GM10248 (cell line): ENCODE results near the gene ARAP2.

Source experiments
- CTCF ChIA-PET: fragments of 300-600 bp; sonication (Branson Sonifier 250); formaldehyde crosslinking; extraction: SDS; loops from one replicate; lab custom pipeline; 2021; ENCODE audit warnings: antibody characterized with exemption; lab: Yijun Ruan, JAX
- POLR2A ChIA-PET: fragments of 350-650 bp; sonication (Branson Sonifier 250); formaldehyde crosslinking; extraction: SDS; loops from one replicate; lab custom pipeline; 2020; ENCODE audit warnings: antibody characterized with exemption; lab: Yijun Ruan, JAX
- DNase-seq: peaks from one replicate; pipeline ENCODE4 v3.0.0; 2012; ENCODE audit errors: extremely low spot score
- CTCF ChIP-seq: IDR thresholded peaks from 2 replicates; pipeline ENCODE4 v1.5.1; 2012; ENCODE audit warnings: mild to moderate bottlenecking, low read depth; ENCODE audit errors: extremely low read depth, missing control alignments, control extremely low read depth

ARAP2 gene

GRCh38 chr4:36065274-36065871 is 178.9 kb downstream of the ARAP2 start:
- POLR2A ChIA-PET, result no interaction called here
- CTCF ChIA-PET, result no interaction called here
- no peak for DNase-seq
- TF ChIP-seq CTCF, result no peak

- TF ChIP-seq CTCF, result no peak
- POLR2A ChIA-PET, result no interaction called here
- DNase-seq, result no peak
- CTCF ChIA-PET, result no interaction called here
Measured at GRCh38 chr4:36064117-36064516, 180.2 kb downstream of the ARAP2 start.

- DNase-seq, result no peak
- CTCF ChIA-PET, result no interaction called here
- TF ChIP-seq CTCF, result no peak
- POLR2A ChIA-PET, result no interaction called here
Measured at GRCh38 chr4:36056136-36056535, 188.2 kb downstream of the ARAP2 start.

GRCh38 chr4:36054694-36055422 is 189.5 kb downstream of the ARAP2 start:
- no peak for TF ChIP-seq CTCF
- CTCF ChIA-PET, result no interaction called here
- POLR2A ChIA-PET, result no interaction called here
- no peak for DNase-seq

GRCh38 chr4:36053930-36054329 is 190.4 kb downstream of the ARAP2 start:
- no peak for TF ChIP-seq CTCF
- DNase-seq, result no peak
- ChIA-PET CTCF (no interaction called here), POLR2A (no interaction called here)

- DNase-seq, result no peak
- no peak for TF ChIP-seq CTCF
- POLR2A ChIA-PET, result no interaction called here
- CTCF ChIA-PET, result no interaction called here
Measured at GRCh38 chr4:36051634-36052033, 192.7 kb downstream of the ARAP2 start.
